ENCODE data around the gene ZNF784.

ZNF784 gene

GRCh38 chr19:55598719-55599467 lies 25.5 kb downstream of the ZNF784 start (continued):
- peak; percentile 68 for TF ChIP-seq PRDM10 (tag by site-specific recombination; IDR thresholded peaks at IDR 0.05)
- peak; percentile 78 for TF ChIP-seq ZNF2 (tag by site-specific recombination; IDR thresholded peaks at IDR 0.05)
- TF ChIP-seq ZNF26 (tag by site-specific recombination; IDR thresholded peaks at IDR 0.05): no peak
- no peak for TF ChIP-seq ZNF174 (tag by site-specific recombination; IDR thresholded peaks at IDR 0.05)
- no peak for TF ChIP-seq ZNF449 (tag by site-specific recombination; IDR thresholded peaks at IDR 0.05)
- peak; percentile 12; the same call in 1 of the 2 replicates for TF ChIP-seq ZSCAN4 (tag by site-specific recombination; IDR thresholded peaks at IDR 0.05)
- no peak for TF ChIP-seq ZNF148 (tag by site-specific recombination; IDR thresholded peaks at IDR 0.05; ENCODE audit: borderline replicate concordance)
- TF ChIP-seq ZNF114 (tag by site-specific recombination; IDR thresholded peaks at IDR 0.05): no peak
- TF ChIP-seq TSHZ1 (tag by site-specific recombination; IDR thresholded peaks at IDR 0.05; ENCODE audit: borderline replicate concordance): no peak
- no peak for TF ChIP-seq SCRT1 (tag by site-specific recombination; IDR thresholded peaks at IDR 0.05; ENCODE audit: borderline replicate concordance)
- peak; percentile 99 for TF ChIP-seq SP3 (tag by site-specific recombination; IDR thresholded peaks at IDR 0.05)
- TF ChIP-seq ZNF169 (tag by site-specific recombination; IDR thresholded peaks at IDR 0.05): no peak
- TF ChIP-seq ZNF692 (tag by site-specific recombination; IDR thresholded peaks at IDR 0.05): peak; percentile 95
- TF ChIP-seq MZF1 (tag by site-specific recombination; IDR thresholded peaks at IDR 0.05; ENCODE audit: borderline replicate concordance): no peak
- no peak for TF ChIP-seq ZNF24 (tag by site-specific recombination; IDR thresholded peaks at IDR 0.05)
- TF ChIP-seq OSR2 (tag by site-specific recombination; IDR thresholded peaks at IDR 0.05): no peak
- TF ChIP-seq ZNF623 (tag by site-specific recombination; IDR thresholded peaks at IDR 0.05): no peak
- no peak for TF ChIP-seq ZBTB10 (tag by site-specific recombination; IDR thresholded peaks at IDR 0.05)
